HG03175 (cell line): ENCODE measurements around the gene NCAPD2.
"Not testable (repeated sequence)": the region's sequence is repeated elsewhere in the genome, so short reads cannot be mapped to it uniquely, and the experiment has no call there.

Source experiments
- ATAC-seq: cut with Tn5 transposase; IDR thresholded peaks from one replicate; pipeline ENCODE4 v1.9.1; 2021; ENCODE audit warnings: mild to moderate bottlenecking, moderate library complexity; ENCODE audit not compliant: unreplicated experiment

NCAPD2 gene

DNA sequence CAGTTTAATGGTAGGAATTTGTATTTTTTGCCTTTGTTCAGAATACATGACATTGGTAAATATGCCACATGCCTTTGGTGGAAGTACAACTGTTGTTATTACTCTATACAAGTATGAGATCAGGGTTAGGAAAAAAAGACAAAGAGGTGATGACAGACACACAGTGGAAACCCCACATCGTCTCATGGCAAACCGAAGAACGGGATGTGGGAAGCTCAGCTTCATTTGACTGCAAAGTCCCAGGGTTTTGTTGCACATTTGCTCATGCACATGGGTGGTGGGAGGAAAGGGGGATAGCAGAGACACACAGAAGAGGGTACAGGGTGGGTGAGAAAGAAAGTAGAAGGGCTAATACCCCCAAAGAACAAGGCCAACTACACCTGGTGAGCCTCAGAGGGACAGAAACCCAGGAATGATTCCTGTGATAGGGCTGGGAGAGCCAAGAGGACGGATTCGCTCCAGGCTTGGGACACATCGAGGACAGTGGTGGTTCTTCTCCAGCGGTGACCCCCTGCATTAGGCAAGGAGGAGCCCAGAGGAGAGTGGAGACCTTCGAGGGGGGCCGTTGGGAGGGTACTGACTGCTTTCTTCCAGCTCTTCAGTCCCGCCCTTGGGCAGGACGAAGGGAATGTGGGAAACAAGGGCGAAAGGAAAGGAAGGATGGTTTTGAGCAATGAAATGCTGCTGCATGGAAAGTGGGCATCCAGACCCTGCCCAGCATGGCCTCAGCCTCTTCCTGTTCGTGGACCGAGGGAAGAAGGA is 31.5 kb upstream of the NCAPD2 start:
- ATAC-seq: peak; percentile 12

GRCh38 chr12:6463216-6463615 is 30.7 kb upstream of the NCAPD2 start:
- no peak for ATAC-seq

GRCh38 chr12:6463858-6464257 is 30.0 kb upstream of the NCAPD2 start:
- no peak for ATAC-seq

DNA sequence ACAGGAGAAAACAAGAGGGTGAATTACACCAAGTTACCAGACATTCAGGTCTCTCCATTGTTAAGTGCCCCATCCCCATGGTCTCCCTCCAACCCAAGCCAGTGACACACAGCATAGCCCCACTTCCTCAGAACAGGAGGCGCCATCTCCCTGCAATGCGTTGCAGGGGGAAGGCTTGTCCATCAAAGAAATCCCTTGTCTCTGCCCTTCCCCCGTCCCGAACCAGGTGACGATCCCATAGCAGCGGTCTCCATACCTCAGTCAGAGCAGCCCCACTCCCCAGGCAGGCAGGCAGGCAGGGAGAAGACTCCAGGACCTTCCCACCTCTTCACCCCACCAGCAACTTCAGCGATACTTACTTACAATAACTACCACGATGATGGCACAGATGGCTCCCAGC is 29.4 kb upstream of the NCAPD2 start:
- no peak for ATAC-seq

- ATAC-seq: no peak
Measured at GRCh38 chr12:6465467-6466183, 28.3 kb upstream of the NCAPD2 start.

- no peak for ATAC-seq
Measured at GRCh38 chr12:6466184-6466573, 27.7 kb upstream of the NCAPD2 start.

GRCh38 chr12:6466751-6467150 is 27.2 kb upstream of the NCAPD2 start:
- not testable (repeated sequence) for ATAC-seq

- ATAC-seq: not testable (repeated sequence)
Measured at GRCh38 chr12:6467571-6468282, 26.2 kb upstream of the NCAPD2 start.

DNA sequence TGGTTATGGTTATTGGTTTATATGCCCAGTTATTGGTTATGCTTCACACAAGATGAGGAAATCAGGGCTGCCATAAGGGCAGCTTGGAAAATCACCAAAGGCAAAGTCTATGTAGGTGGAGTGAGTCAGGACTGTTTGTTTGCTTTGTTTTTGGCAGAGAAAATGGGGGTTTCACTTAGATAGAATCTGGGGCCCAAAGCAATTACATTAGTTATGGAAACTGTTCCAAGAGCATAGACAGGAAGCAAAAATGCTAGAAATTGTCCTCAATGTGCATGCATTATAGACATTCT is 25.7 kb upstream of the NCAPD2 start:
- ATAC-seq: no peak

GRCh38 chr12:6469092-6469491 is 24.8 kb upstream of the NCAPD2 start:
- no peak for ATAC-seq

DNA sequence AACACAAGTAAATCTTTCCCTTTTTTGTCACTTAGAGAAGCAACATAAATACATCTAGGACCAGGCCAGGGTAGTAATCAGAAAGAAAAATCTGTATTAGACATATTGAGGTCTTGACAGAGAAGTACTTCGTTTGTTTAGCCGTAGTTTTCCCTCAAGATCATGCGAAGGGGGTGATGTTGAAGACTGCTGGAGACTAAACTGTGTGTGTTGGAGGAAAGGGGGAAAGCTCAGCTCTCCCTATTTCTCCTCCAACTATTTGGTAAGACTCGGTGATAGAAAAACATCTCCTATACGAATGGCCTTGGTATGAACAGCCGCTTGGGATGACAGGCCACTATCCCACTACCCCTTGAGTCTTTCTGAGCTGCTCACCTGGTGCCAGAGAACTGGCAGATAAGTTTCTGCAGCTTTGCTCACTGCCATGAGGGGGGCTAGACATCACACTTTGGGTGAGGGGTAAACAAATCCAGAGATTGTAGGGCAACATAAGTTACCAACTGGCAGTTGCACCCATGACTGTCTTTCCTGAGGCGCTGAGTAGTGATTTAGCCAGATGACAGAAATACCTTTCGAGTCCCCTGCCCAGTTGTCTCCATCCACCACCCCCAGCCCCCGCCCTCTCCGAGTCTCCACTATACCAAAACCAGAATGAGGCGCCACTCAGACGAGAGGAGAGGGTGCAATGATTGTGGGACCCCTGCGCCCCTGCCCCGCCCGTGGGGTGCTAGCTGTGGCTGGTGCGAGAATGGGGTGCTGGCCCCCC is 24.1 kb upstream of the NCAPD2 start:
- no peak for ATAC-seq

- ATAC-seq: peak; percentile 91
Measured at GRCh38 chr12:6470375-6471163, 23.3 kb upstream of the NCAPD2 start, which contains the start of gene VAMP1. TSS of gene VAMP1 (minus strand) at chr12:6470677. CDS start at chr12:6470531, 146 bp downstream.

GRCh38 chr12:6471989-6472360 is 21.9 kb upstream of the NCAPD2 start:
- no peak for ATAC-seq

- no peak for ATAC-seq
Measured at GRCh38 chr12:6472491-6472890, 21.4 kb upstream of the NCAPD2 start.

DNA sequence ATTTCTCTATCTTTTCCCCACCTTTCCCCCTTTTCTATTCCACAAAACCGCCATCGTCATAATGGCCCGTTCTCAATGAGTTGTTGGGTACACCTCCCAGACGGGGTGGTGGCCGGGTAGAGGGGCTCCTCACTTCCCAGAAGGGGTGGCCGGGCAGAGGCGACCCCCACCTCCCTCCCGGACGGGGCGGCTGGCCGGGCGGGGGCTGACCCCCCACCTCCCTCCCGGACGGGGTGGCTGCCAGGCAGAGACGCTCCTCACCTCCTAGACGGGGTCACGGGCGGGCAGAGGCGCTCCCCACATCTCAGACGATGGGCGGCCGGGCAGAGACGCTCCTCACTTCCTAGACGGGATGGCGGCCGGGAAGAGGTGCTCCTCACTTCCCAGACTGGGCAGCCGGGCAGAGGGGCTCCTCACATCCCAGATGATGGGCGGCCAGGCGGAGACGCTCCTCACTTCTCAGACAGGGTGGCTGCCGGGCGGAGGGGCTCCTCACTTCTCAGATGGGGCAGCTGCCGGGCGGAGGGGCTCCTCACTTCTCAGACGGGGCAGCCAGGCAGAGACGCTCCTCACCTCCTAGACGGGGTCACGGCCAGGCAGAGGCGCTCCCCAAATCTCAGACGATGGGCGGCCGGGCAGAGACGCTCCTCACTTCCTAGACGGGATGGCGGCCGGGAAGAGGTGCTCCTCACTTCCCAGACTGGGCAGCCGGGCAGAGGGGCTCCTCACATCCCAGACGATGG is 18.5 kb upstream of the NCAPD2 start:
- not testable (repeated sequence) for ATAC-seq

- ATAC-seq: no peak
Measured at GRCh38 chr12:6476489-6476888, 17.4 kb upstream of the NCAPD2 start.

DNA sequence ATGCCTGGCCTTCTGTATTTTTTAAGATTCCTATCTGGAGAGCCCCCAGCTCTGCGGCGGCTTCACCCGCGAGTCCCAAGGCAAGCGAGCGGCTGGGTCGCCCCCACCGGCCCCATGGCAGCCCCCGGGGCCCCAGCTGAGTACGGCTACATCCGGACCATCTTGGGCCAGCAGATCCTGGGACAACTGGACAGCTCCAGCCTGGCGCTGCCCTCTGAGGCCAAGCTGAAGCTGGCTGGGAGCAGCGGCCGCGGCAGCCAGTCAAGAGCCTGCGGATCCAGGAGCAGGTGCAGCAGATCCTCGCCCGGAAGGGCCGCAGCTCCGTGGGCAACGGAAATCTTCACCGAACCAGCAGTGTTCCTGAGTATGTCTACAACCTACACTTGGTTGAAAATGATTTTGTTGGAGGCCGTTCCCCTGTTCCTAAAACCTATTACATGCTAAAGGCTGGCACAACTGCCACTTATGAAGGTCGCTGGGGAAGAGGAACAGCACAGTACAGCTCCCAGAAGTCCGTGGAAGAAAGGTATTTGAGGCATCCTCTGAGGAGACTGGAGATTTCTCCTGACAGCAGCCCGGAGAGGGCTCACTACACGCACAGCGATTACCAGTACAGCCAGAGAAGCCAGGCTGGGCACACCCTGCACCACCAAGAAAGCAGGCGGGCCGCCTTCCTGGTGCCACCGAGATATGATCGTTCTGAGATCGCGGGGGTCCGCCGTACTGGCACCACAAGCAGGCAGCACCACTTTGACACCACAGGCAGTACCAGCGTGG is 16.1 kb upstream of the NCAPD2 start:
- ATAC-seq: not testable (repeated sequence)

DNA sequence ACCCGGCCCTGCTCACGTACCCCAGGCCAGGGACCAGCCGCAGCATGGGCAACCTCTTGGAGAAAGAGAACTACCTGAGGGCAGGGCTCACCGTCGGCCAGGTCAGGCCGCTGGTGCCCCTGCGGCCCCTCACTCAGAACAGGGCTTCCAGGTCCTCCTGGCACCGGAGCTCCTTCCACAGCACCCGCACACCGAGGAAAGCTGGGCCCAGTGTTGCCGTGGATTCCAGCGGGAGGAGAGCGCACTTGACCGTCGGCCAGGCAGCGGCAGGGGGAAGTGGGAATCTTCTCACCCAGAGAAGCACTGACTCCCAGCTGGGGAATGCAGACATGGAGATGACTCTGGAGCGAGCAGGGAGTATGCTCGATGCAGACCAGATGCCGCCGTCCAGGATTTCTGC is 15.5 kb upstream of the NCAPD2 start:
- no peak for ATAC-seq

DNA sequence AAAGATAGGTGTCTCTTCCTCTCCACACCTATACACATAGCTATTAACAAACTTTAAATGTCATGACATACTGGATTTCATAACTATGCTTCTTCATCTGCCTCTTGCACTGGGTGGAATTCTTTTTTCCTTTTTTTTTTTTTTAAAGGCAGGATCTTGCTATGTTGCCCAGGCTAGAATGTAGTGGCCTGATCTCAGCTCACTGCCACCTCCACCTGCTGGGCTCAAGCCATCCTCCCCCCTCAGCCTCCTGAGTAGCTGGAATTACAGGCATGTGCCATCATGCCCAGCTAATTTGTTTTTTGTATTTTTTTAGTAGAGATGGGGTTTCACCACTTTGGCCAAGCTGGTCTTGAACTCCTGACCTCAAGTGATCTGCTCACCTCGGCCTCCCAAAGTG is 5.7 kb upstream of the NCAPD2 start:
- no peak for ATAC-seq
